GM20000 (cell line): ENCODE results near the gene CHRNG.

Experiments used
- DNase-seq: peaks from one replicate; pipeline ENCODE4 v3.0.0; 2012; ENCODE audit warnings: low spot score
- CTCF ChIP-seq: IDR thresholded peaks from 2 replicates; pipeline ENCODE4 v1.5.1; 2012; ENCODE audit warnings: mild to moderate bottlenecking, control low read depth; ENCODE audit errors: extremely low read depth, missing control alignments

The CHRNG gene

GRCh38 chr2:232493701-232494474 is 45.6 kb upstream of the CHRNG start:
- no peak for TF ChIP-seq CTCF
- DNase-seq: no peak

GRCh38 chr2:232494542-232494941 is 45.0 kb upstream of the CHRNG start:
- no peak for TF ChIP-seq CTCF
- DNase-seq: no peak

- no peak for TF ChIP-seq CTCF
- no peak for DNase-seq
Observed at GRCh38 chr2:232495292-232495691, 44.2 kb upstream of the CHRNG start.

- no peak for TF ChIP-seq CTCF
- DNase-seq: no peak
Observed at GRCh38 chr2:232496501-232497270, 42.8 kb upstream of the CHRNG start.

GRCh38 chr2:232497348-232497747 is 42.1 kb upstream of the CHRNG start:
- no peak for TF ChIP-seq CTCF

GRCh38 chr2:232498452-232498851 is 41.0 kb upstream of the CHRNG start:
- DNase-seq: no peak
- no peak for TF ChIP-seq CTCF

More at GRCh38 chr2:232497348-232497747, 42.1 kb upstream of the CHRNG start:
- no peak for DNase-seq

- DNase-seq: no peak
- TF ChIP-seq CTCF: no peak
Observed at GRCh38 chr2:232501331-232501771, 38.1 kb upstream of the CHRNG start.
